GM18873 (cell line): Measurements from ENCODE around the gene STK17A.
"Not testable (repeated sequence)": the region's sequence is repeated elsewhere in the genome, so short reads cannot be mapped to it uniquely, and the experiment has no call there.

ENCODE experiments used
- ATAC-seq: cut with Tn5 transposase; IDR thresholded peaks from one replicate; pipeline ENCODE4 v1.9.1; 2021; ENCODE audit warnings: mild to moderate bottlenecking, moderate library complexity, moderate number of reproducible peaks; ENCODE audit not compliant: unreplicated experiment, low FRiP score

Gene STK17A

GRCh38 chr7:43593010-43593409, 10.1 kb downstream of the STK17A start:
- no peak for ATAC-seq

DNA sequence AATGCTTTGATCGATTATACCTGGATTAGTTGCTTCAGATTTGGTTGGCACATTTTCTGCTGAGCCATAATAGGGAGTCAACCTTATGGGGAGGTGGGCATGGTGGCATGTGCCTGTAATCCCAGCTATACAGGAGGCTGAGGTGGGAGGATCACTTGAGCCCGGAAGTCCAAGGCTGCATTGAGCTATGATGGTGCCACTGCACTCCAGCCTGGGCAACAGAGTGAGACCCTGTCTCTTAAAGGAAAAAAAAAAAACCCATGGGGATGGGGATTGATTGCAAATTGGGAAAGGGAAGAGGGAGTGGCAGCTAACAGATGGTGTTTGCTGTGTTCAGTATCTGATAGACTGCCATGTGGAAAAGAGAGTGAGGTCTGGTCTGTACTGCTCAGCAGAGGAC, 11.1 kb downstream of the STK17A start:
- ATAC-seq, result no peak

DNA sequence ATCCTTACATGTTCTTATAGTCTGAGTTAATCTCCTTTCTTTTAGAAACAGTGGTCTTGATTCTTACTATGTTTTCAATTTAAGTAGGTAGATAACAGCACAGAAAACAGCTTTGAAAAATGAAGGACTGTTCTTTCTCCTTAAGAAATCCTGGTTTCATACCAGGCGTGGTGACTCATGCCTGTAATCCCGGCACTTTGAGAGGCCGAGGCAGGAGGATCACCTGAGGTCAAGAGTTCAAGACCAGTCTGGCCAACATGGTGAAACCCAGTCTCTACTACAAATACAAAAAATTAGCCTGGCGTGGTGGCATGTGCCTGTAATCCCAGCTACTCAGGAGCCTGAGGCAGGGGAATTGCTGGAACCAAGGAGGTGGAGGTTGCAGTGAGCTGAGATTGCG, 13.5 kb downstream of the STK17A start:
- ATAC-seq, result not testable (repeated sequence)

DNA sequence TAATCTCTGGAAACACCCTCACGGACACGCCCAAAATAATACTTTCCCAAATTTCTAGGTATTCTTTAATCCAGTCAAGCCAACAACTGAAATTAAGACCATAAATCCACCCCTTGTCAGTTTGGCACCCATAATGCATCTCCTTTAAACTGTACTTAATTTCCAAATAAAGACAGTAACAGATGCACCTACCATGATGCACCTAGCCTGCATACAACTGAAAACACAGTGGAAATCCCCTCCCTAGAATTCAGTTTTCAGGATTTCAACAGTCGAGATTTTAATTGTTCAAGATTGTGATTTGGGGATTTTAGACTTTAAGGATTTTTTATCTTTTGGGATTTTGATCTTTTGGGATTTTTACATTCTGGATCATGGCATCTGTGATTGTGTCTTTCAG, 17.1 kb downstream of the STK17A start:
- no peak for ATAC-seq

DNA sequence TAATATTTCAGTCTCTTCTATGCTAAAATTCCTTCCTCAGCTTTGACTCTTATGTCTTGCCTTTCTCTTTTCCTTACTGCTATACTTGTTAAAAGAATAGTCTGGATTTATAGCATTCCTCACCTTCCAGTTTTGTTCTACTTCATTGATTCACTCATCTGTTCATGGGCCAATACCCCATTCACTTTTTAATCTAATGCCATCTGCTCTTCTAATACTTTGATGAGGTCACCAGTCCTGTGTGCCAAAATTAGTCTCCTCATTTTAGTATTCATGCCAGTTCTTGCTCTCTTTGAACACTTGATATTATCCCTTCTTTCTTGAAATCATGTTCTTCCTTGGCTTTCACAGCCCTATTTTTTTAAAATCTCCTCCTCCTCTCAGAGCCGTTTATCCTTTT, 19.3 kb downstream of the STK17A start:
- no peak for ATAC-seq

GRCh38 chr7:43604251-43604650, 21.3 kb downstream of the STK17A start:
- no peak for ATAC-seq

GRCh38 chr7:43609097-43609496, 26.2 kb downstream of the STK17A start:
- no peak for ATAC-seq

DNA sequence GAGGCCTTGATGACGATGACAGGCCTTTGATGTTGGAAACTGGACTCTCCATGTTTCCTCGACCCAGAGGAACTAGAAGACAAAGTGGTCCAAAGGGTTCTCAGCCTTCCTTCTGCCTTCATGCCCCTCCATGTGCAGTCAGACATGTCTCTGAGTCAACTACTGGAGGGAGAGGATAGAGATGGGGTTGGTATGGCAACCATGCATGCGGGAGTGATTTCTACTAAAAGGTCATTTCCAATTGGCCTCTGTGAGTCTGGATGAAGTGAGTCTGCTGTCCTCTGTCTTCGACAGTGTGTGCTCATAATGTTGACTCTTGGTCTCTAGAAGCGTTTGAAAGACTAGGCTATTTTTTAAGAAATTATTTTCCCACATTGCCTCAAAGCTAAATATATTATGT, 29.2 kb downstream of the STK17A start:
- no peak for ATAC-seq

GRCh38 chr7:43612599-43613589, 30.0 kb downstream of the STK17A start:
- ATAC-seq, result no peak

DNA sequence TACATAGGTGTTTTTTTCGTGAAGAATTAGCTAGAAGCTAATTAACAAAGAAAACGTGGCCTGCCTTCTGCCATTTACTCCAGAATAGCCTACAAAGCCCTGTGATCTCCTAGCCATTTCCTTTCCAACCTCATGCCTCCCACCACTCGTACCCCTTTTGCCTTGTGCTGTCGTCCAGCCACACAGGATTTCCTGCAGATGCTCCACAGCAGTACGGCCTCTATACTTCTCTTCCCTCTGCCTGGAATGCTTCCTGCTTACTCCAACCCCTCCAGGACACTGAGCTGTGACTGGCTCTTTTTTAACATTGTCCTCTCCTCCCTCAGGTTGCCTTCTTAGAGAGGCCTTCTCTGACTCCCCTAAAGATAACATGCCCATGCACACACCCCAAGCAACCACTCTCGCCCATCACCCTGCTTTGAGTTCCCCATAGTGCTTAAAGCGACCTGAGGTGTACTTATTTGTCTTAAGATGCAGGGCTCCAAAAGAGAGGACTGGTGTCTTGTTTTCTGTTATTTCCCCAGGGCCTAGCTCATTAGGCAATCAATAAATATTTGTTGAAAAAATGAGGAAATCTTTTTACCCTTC, 32.7 kb downstream of the STK17A start:
- no peak for ATAC-seq

DNA sequence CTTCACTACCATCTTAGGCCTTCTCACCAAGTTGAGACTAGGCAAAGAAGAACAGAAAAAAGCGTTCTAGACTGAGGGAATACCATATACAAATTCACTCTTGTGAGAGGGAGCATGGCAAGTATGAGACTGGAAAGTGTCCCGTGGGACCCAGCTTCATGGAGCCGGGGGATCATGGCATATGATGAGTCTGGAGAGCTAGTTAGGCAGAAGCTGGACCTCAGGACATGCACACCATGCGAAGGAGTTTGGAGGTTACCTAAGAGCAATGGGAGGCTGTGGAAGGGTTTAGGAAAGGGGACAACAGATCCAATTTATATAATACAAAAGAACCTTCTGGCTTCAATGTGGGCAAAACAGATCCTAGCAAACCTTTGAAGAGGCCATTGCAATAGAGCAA, 34.1 kb downstream of the STK17A start:
- no peak for ATAC-seq

DNA sequence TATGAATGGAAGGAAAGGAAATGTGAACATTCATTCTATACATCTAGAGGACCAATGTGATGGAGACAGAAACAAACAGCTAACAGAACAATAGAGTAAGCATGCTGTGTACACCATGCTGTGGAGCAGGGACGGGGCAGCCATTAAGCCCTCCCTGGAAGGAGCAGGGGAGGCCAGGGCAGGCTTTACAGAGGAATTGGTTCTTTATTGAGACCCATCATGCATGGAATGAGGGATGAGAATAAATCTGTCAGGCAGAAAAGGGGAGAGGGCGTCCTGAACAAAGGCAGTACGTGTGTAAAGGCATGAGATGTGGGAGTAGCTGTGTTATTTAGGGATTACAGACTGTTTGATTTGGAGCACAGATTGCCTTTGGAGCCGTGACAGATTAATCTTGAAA, 35.2 kb downstream of the STK17A start:
- ATAC-seq, result no peak

- no peak for ATAC-seq
Observed at GRCh38 chr7:43619213-43620012, 36.5 kb downstream of the STK17A start.

- no peak for ATAC-seq
Observed at GRCh38 chr7:43621729-43622448, 39.0 kb downstream of the STK17A start.

DNA sequence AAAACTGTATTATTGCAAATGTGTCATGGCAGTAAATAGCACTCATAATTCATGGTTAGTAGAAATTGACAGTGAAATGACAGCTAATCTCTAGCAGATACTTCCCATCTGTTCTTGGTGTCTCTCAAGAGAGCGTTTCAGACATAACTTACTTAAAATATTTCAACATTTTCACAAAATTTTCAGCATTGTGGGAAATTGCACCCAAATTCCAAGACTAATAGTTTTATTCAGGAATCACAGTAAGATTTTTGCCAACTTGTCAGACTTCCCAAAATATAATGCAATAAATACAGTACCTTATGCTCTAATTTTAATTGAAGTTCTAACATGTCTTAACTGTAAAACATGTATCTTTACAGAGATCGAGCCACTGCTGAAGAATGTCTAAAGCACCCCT, 41.2 kb downstream of the STK17A start:
- no peak for ATAC-seq

DNA sequence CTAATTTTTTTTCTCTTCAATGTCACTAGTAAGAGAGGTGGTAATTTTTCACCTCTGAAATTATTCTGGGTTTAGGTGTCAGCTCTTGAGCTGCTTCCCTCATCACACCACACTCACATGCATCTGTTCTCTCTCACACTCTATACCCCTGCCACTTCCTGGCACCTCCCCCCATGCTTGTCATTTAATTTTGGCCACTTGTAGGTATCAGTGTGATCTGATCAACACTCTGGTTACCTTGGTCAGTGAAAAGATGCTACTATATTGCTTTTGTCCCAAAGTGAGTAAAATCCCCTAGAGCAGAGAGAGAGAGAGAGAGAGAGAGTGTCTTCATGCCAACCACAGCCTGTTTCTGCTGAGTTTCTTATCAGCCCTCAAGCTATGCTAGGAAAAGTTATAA, 42.5 kb downstream of the STK17A start:
- no peak for ATAC-seq

DNA sequence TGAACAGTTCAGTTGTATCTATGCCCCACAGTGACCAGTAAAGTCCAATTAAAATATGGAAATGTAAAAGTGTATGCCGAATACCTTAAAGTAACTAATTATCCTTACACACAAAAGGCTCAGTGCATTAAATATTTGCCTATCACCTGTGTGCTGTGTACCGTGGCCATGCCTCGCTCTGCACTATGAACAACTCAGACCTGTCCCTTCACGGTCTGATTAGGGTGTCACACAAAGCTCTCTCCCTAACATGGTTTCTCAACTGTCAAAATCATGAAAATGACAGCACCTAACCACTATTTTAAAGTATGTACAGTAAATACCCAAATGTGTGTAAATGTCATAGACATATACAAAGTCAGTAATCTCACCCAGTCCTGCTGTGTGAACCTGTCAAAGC, 43.1 kb downstream of the STK17A start:
- no peak for ATAC-seq

DNA sequence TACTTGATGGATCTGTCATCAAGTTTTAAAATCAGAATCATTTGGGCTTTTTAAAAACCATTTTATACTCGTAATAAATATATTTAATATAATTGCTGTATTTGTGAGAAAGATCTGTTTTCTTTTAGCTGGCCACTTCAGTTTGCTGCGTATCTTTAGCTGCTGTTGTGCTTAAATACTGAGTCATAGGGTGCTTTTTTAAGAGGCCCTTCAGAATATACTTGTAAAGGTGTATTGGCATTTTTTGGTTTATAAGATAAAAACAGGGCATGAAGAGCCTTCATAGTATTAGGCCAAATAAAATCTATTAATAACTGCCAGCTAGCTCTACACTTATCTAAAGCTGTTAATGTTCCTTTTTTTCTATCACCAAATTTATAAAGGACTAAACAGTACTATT, 43.8 kb downstream of the STK17A start:
- ATAC-seq, result no peak

- not testable (repeated sequence) for ATAC-seq
Observed at GRCh38 chr7:43627798-43628197, 44.9 kb downstream of the STK17A start.

- no peak for ATAC-seq
Observed at GRCh38 chr7:43628431-43628830, 45.5 kb downstream of the STK17A start.
